Liver (tissue), 9 donors: ENCODE results near the gene DYNC1H1. TPM values are rescaled to one million over a fixed set of nuclear protein-coding genes. Genes with fewer than 3 reads are reported as not detected.
"Not testable (repeated sequence)": the region's sequence is repeated elsewhere in the genome, so short reads cannot be mapped to it uniquely, and the experiment has no call there.

ENCODE experiments used
- DNase-seq: peaks from one replicate; pipeline ENCODE4 v3.0.0-alpha.2; 2017; ENCODE audit warnings: low spot score
- H3K27ac ChIP-seq, 2 donors: one replicate each; pipeline ENCODE4 v1.7.0; 2013; ENCODE audit warnings: inconsistent platforms in 2 of 2, low read length in 2 of 2, control low read depth in 1 of 2, low read depth in 1 of 2, mild to moderate bottlenecking in 1 of 2
- H3K27me3 ChIP-seq, 4 donors: one replicate each; pipeline versions ENCODE4 v1.6.1 to v1.7.0; 2013; ENCODE audit warnings: low read length in 3 of 4, inconsistent platforms in 1 of 4, mild to moderate bottlenecking in 1 of 4, moderate library complexity in 1 of 4; ENCODE audit not compliant: control insufficient read depth in 4 of 4, insufficient read depth in 4 of 4
- H3K36me3 ChIP-seq, 4 donors: one replicate each; pipeline versions ENCODE4 v1.6.1 to v1.7.0; 2013; ENCODE audit warnings: low read length in 3 of 4, mild to moderate bottlenecking in 3 of 4, low read depth in 1 of 4, moderate library complexity in 1 of 4; ENCODE audit not compliant: control insufficient read depth in 4 of 4, insufficient read depth in 3 of 4
- H3K4me1 ChIP-seq, 4 donors: one replicate each; pipeline versions ENCODE4 v1.6.1 to v1.7.0; 2013; ENCODE audit warnings: low read length in 3 of 4, mild to moderate bottlenecking in 3 of 4, moderate library complexity in 1 of 4; ENCODE audit not compliant: control insufficient read depth in 4 of 4, insufficient read depth in 4 of 4
- H3K4me3 ChIP-seq, 3 donors: one replicate each; pipeline versions ENCODE4 v1.6.1 to v1.7.0; 2013; ENCODE audit warnings: low read length in 3 of 3, control low read depth in 1 of 3, low read depth in 1 of 3, mild to moderate bottlenecking in 1 of 3
- H3K9ac ChIP-seq, 2 donors: one replicate each; pipeline ENCODE4 v1.7.0; 2013; ENCODE audit warnings: low read length in 2 of 2, mild to moderate bottlenecking in 2 of 2, moderate library complexity in 2 of 2, control low read depth in 1 of 2, low read depth in 1 of 2
- H3K9me3 ChIP-seq, 4 donors: one replicate each; pipeline versions ENCODE4 v1.6.1 to v1.7.0; 2013; ENCODE audit warnings: low read length in 3 of 4; ENCODE audit not compliant: control insufficient read depth in 4 of 4
- ATF3 ChIP-seq: IDR thresholded peaks from 2 replicates; pipeline ENCODE4 v1.6.1; 2016; ENCODE audit warnings: antibody characterized with exemption
- CTCF ChIP-seq: fragments of 150-350 bp; IDR thresholded peaks from 2 replicates; pipeline ENCODE4 v1.5.1; 2017; ENCODE audit warnings: improper control_type of control experiment, low read depth, low read length; ENCODE audit not compliant: missing input control
- EGR1 ChIP-seq, 2 donors: IDR thresholded peaks; 2 replicates each; pipeline ENCODE4 v1.6.1; 2016 to 2018; ENCODE audit warnings: antibody characterized with exemption in 2 of 2, low read depth in 2 of 2
- FOXA1 ChIP-seq: IDR thresholded peaks from 2 replicates; pipeline ENCODE4 v1.6.1; 2016; ENCODE audit warnings: antibody characterized with exemption
- GABPA ChIP-seq, 2 donors: IDR thresholded peaks in 1 of 2; conservative IDR thresholded peaks in 1 of 2; 2 replicates each; pipeline ENCODE4 v1.6.1; 2016; ENCODE audit warnings: antibody characterized with exemption in 2 of 2, mild to moderate bottlenecking in 1 of 2, moderate library complexity in 1 of 2
- HNF4A ChIP-seq, 2 donors: conservative IDR thresholded peaks; 2 replicates each; pipeline ENCODE4 v1.6.1; 2016; ENCODE audit warnings: antibody characterized with exemption in 2 of 2, mild to moderate bottlenecking in 2 of 2
- HNF4G ChIP-seq: IDR thresholded peaks from 2 replicates; pipeline ENCODE4 v1.6.1; 2016; ENCODE audit warnings: antibody characterized with exemption
- JUND ChIP-seq, 2 donors: IDR thresholded peaks; 2 replicates each; pipeline ENCODE4 v1.6.1; 2016; ENCODE audit warnings: antibody characterized with exemption in 2 of 2
- MAX ChIP-seq: IDR thresholded peaks from 2 replicates; pipeline ENCODE4 v1.6.1; 2016; ENCODE audit warnings: antibody characterized with exemption
- RXRA ChIP-seq, 2 donors: IDR thresholded peaks; 2 replicates each; pipeline ENCODE4 v1.6.1; 2017 to 2018; ENCODE audit warnings: antibody characterized with exemption in 2 of 2, mild to moderate bottlenecking in 1 of 2
- SP1 ChIP-seq: IDR thresholded peaks from 2 replicates; pipeline ENCODE4 v1.6.1; 2018; ENCODE audit warnings: antibody characterized with exemption, mild to moderate bottlenecking
- TAF1 ChIP-seq: conservative IDR thresholded peaks from 2 replicates; pipeline ENCODE4 v1.6.1; 2016; ENCODE audit warnings: antibody characterized with exemption, mild to moderate bottlenecking
- ZBTB33 ChIP-seq: IDR thresholded peaks from 2 replicates; pipeline ENCODE4 v1.6.1; 2016; ENCODE audit warnings: antibody characterized with exemption
- WGBS: extraction: QIAGEN DNeasy Blood & Tissue Kit; methylation state at CpG from one replicate; pipeline ENCODE4 v1.1.7; 2013; 5-methylcytosine and 5-hydroxymethylcytosine counted together
- polyA plus RNA-seq, 2 donors: library from polyadenylated mRNA; stranded (reverse) in 1 of 2; unstranded in 1 of 2; fragments of 200-250 nt in 1 of 2; fragments of >200 nt in 1 of 2; fragmentation: Nextera tagmentation in 1 of 2; extraction: Ambion mirVana in 1 of 2; gene quantifications; one replicate each; pipeline versions ENCODE4 v1.2.1 to v1.2.3, GENCODE V29; 2013 to 2015
- total RNA-seq, 2 donors: library from RNA; depleted of rRNA; stranded (reverse); fragments of >200 nt; gene quantifications; one replicate each; pipeline ENCODE4 v1.2.3, GENCODE V29; 2014
- donor health status: healthy.
- donor health status: healthy.
- donor health status: healthy.
- donor health status: healthy.
- donor health status: healthy.

Gene DYNC1H1
- total and polyA plus RNA-seq, 4 donors, result 50.3 to 201 (median 82.6) TPM

- DNase-seq, result no peak
- no peaks in the 10 kb centered on the region for H3K27me3 ChIP-seq
- H3K9ac ChIP-seq, result no peak overlapping the region
- peaks cover 12 to 53% (median 52%) of the 10 kb centered on the region in 4 donors for H3K36me3 ChIP-seq
- no peaks in the 10 kb centered on the region for H3K9me3 ChIP-seq
- H3K27ac ChIP-seq, result peak overlapping the region in 1 of 2 donors; percentile 12
- H3K4me3 ChIP-seq, result no peak overlapping the region
- no peaks in the 10 kb centered on the region for H3K4me1 ChIP-seq
- WGBS, result 28% methylated on average over 2 of the region's 2 CpGs
- peak in 1 of 2 donors; percentile 69 for TF ChIP-seq JUND (IDR thresholded peaks at IDR 0.05)
- no peak for TF ChIP-seq RXRA (IDR thresholded peaks at IDR 0.05)
Measured at GRCh38 chr14:101980700-101981099, 16.3 kb downstream of the DYNC1H1 start.

- Histone ChIP-seq H3K27me3 (no peaks in the 10 kb centered on the region), H3K27ac (no peak overlapping the region), H3K9me3 (no peaks in the 10 kb centered on the region), H3K36me3 (peaks cover 19 to 70% (median 61%) of the 10 kb centered on the region in 4 donors), H3K4me1 (no peaks in the 10 kb centered on the region), H3K4me3 (no peak overlapping the region), H3K9ac (no peak overlapping the region)
- TF ChIP-seq RXRA (IDR thresholded peaks at IDR 0.05), result no peak
- no peak for TF ChIP-seq JUND (IDR thresholded peaks at IDR 0.05)
- no peak for TF ChIP-seq ATF3
- TF ChIP-seq HNF4G, result no peak
- no peak for TF ChIP-seq FOXA1
- no peak for TF ChIP-seq HNF4A (conservative IDR thresholded peaks at IDR 0.05)
- TF ChIP-seq TAF1, result no peak
- TF ChIP-seq ZBTB33, result no peak
- no peak for TF ChIP-seq EGR1 (IDR thresholded peaks at IDR 0.05; ENCODE audit: low read depth in 2 of 2)
- no peak for TF ChIP-seq CTCF
- no peak for TF ChIP-seq MAX
- no peak for TF ChIP-seq GABPA (IDR thresholded peaks at IDR 0.05 in 1 of 2, conservative IDR thresholded peaks at IDR 0.05 in 1 of 2)
- no peak for TF ChIP-seq SP1
- 94% methylated on average over 6 of the region's 6 CpGs for WGBS
- DNase-seq, result no peak
Measured at GRCh38 chr14:101982621-101983020, 18.2 kb downstream of the DYNC1H1 start.

GRCh38 chr14:101984831-101985230 lies 20.5 kb downstream of the DYNC1H1 start:
- not testable (repeated sequence) for H3K4me3 ChIP-seq, H3K27me3 ChIP-seq, DNase-seq, H3K4me1 ChIP-seq, H3K27ac ChIP-seq, H3K9me3 ChIP-seq, H3K9ac ChIP-seq
- H3K36me3 ChIP-seq, result peaks cover 22 to 85% (median 74%) of the 10 kb centered on the region in 4 donors
- 96% methylated on average over 11 of the region's 12 CpGs for WGBS
